Measurements from ENCODE around the gene SLIT2. TPM values are rescaled to one million over a fixed set of nuclear protein-coding genes. Genes with fewer than 3 reads are reported as not detected.

Gene SLIT2
- total RNA-seq, 1 donor from 2014 or later: 11.2 TPM

DNA sequence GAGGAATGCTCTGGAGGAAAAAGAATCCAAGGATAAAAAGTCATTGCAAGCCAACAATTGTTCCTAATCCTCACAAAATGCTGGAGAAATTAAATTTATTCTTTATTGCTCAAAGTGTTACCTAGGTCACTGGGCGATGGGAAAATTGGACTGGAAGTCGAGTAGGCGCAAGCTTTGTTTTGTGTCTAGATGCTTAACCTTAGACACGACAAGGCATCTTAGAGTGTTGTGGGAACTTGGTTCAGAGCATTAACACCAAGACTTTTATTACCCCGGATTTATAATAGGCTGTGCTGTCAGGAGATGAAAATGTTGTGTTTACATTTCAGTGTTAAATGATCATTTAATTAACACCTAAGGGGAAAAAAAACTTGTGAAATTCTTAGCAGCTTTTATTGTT lies 25.1 kb downstream of the SLIT2 start:
- no peaks in the 10 kb centered on the region for H3K9me3 Mint-ChIP-seq (ENCODE audit: unreplicated experiment)
- Histone ChIP-seq H3K9ac (ENCODE audit: low read length) (no peak overlapping the region), H3K27me3 (ENCODE audit: insufficient read depth, low read length) (no peaks in the 10 kb centered on the region), H3K9me3 (ENCODE audit: insufficient read depth, low read depth, low read length) (no peaks in the 10 kb centered on the region), H3K27ac (ENCODE audit: low read depth, low read length) (no peak overlapping the region), H3K4me3 (ENCODE audit: insufficient read depth, low read depth, low read length) (no peak overlapping the region), H4K20me1 (ENCODE audit: insufficient read depth, low read length) (peaks cover 2% of the 10 kb centered on the region), H2AFZ (ENCODE audit: low read depth, low read length) (no peak overlapping the region), H3K4me2 (ENCODE audit: low read length) (no peak overlapping the region), H3K36me3 (ENCODE audit: insufficient read depth, low read length) (no peaks in the 10 kb centered on the region), H3K79me2 (ENCODE audit: insufficient read depth, low read length) (no peaks in the 10 kb centered on the region), H3K4me1 (ENCODE audit: insufficient read depth, low read length) (peaks cover 11% of the 10 kb centered on the region)
- TF ChIP-seq, protein P1, sequence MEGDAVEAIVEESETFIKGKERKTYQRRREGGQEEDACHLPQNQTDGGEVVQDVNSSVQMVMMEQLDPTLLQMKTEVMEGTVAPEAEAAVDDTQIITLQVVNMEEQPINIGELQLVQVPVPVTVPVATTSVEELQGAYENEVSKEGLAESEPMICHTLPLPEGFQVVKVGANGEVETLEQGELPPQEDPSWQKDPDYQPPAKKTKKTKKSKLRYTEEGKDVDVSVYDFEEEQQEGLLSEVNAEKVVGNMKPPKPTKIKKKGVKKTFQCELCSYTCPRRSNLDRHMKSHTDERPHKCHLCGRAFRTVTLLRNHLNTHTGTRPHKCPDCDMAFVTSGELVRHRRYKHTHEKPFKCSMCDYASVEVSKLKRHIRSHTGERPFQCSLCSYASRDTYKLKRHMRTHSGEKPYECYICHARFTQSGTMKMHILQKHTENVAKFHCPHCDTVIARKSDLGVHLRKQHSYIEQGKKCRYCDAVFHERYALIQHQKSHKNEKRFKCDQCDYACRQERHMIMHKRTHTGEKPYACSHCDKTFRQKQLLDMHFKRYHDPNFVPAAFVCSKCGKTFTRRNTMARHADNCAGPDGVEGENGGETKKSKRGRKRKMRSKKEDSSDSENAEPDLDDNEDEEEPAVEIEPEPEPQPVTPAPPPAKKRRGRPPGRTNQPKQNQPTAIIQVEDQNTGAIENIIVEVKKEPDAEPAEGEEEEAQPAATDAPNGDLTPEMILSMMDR (IDR thresholded peaks at IDR 0.05; ENCODE audit: insufficient read depth, low read depth, low read length): no peak
- TF ChIP-seq EZH2 (IDR thresholded peaks at IDR 0.05; ENCODE audit: insufficient read depth, low read length): no peak
- H3K27me3 Mint-ChIP-seq (ENCODE audit: low read depth, unreplicated experiment): no peaks in the 10 kb centered on the region
- no peak for FAIRE-seq
- no peak for DNase-seq (ENCODE audit: low read depth)
- peaks cover 10% of the 10 kb centered on the region for H3K4me1 Mint-ChIP-seq (ENCODE audit: low read depth, unreplicated experiment)
- no peaks in the 10 kb centered on the region for H3K36me3 Mint-ChIP-seq (ENCODE audit: low read depth, unreplicated experiment)
- H3K27ac Mint-ChIP-seq (ENCODE audit: unreplicated experiment): no peak overlapping the region
- no peak overlapping the region for H3K4me3 Mint-ChIP-seq (ENCODE audit: unreplicated experiment)

DNA sequence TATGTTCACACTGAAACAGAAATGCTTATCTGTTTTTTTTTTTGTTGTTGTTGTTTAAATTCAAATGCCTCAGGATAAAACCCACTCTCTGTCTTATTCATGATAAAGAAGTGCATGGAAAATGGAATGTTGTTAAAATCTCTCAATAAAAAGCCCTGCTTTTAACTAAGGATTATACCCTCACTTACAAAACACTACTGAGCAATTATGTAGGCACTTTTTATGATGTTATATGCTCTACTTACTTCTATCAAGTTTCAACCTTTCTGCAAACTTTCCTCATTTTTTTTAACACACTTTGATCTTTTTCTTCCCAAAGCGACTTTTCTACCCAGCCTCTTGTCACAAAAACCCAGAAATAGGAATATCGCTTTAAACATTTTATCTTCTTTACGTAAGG lies 26.5 kb downstream of the SLIT2 start:
- Histone ChIP-seq H3K36me3 (ENCODE audit: insufficient read depth, low read length) (no peaks in the 10 kb centered on the region), H3K9me3 (ENCODE audit: insufficient read depth, low read depth, low read length) (no peaks in the 10 kb centered on the region), H3K27me3 (ENCODE audit: insufficient read depth, low read length) (no peaks in the 10 kb centered on the region), H3K79me2 (ENCODE audit: insufficient read depth, low read length) (no peaks in the 10 kb centered on the region), H3K4me2 (ENCODE audit: low read length) (no peak overlapping the region), H3K4me3 (ENCODE audit: insufficient read depth, low read depth, low read length) (no peak overlapping the region), H2AFZ (ENCODE audit: low read depth, low read length) (no peak overlapping the region), H3K4me1 (ENCODE audit: insufficient read depth, low read length) (peaks cover 3% of the 10 kb centered on the region), H4K20me1 (ENCODE audit: insufficient read depth, low read length) (no peaks in the 10 kb centered on the region), H3K27ac (ENCODE audit: low read depth, low read length) (no peak overlapping the region), H3K9ac (ENCODE audit: low read length) (no peak overlapping the region)
- no peak overlapping the region for H3K27ac Mint-ChIP-seq (ENCODE audit: unreplicated experiment)
- FAIRE-seq: no peak
- H3K4me3 Mint-ChIP-seq (ENCODE audit: unreplicated experiment): no peak overlapping the region
- no peak for DNase-seq (ENCODE audit: low read depth)
- H3K27me3 Mint-ChIP-seq (ENCODE audit: low read depth, unreplicated experiment): no peaks in the 10 kb centered on the region
- no peaks in the 10 kb centered on the region for H3K36me3 Mint-ChIP-seq (ENCODE audit: low read depth, unreplicated experiment)
- peaks cover 6% of the 10 kb centered on the region for H3K4me1 Mint-ChIP-seq (ENCODE audit: low read depth, unreplicated experiment)
- TF ChIP-seq, protein P1 (IDR thresholded peaks at IDR 0.05; ENCODE audit: insufficient read depth, low read depth, low read length): no peak
- TF ChIP-seq EZH2 (IDR thresholded peaks at IDR 0.05; ENCODE audit: insufficient read depth, low read length): no peak
- H3K9me3 Mint-ChIP-seq (ENCODE audit: unreplicated experiment): no peaks in the 10 kb centered on the region

DNA sequence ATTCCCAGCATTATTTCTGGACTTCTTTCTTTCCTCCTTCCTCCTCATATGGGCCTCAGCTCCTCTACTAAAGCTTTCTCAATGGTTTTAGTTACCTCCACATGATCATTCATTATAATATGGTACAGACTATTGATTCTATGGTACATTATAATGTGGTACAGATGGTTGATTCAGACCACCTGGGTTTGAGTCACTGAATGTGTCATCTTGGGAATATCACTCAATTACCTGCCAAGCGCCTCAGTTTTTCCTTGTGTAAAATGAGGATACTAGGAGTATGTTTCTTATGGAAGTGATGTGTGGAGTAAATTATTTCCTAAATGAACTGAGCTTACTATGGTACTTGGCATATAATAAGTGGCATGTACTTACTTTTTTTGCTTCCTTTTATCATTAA lies 27.7 kb downstream of the SLIT2 start:
- no peak overlapping the region for H3K27ac ChIP-seq (ENCODE audit: low read depth, low read length)
- Mint-ChIP-seq H3K9me3 (ENCODE audit: unreplicated experiment) (no peaks in the 10 kb centered on the region), H3K36me3 (ENCODE audit: low read depth, unreplicated experiment) (no peaks in the 10 kb centered on the region), H3K27me3 (ENCODE audit: low read depth, unreplicated experiment) (no peaks in the 10 kb centered on the region), H3K4me3 (ENCODE audit: unreplicated experiment) (no peak overlapping the region), H3K4me1 (ENCODE audit: low read depth, unreplicated experiment) (peaks cover 6% of the 10 kb centered on the region), H3K27ac (ENCODE audit: unreplicated experiment) (no peak overlapping the region)
- no peak for TF ChIP-seq EZH2 (IDR thresholded peaks at IDR 0.05; ENCODE audit: insufficient read depth, low read length)
- TF ChIP-seq, protein P1 (IDR thresholded peaks at IDR 0.05; ENCODE audit: insufficient read depth, low read depth, low read length): no peak
- no peak overlapping the region for H3K9ac ChIP-seq (ENCODE audit: low read length)
- no peaks in the 10 kb centered on the region for H3K27me3 ChIP-seq (ENCODE audit: insufficient read depth, low read length)
- H3K36me3 ChIP-seq (ENCODE audit: insufficient read depth, low read length): no peaks in the 10 kb centered on the region
- no peaks in the 10 kb centered on the region for H4K20me1 ChIP-seq (ENCODE audit: insufficient read depth, low read length)
- H3K79me2 ChIP-seq (ENCODE audit: insufficient read depth, low read length): no peaks in the 10 kb centered on the region
- no peaks in the 10 kb centered on the region for H3K4me1 ChIP-seq (ENCODE audit: insufficient read depth, low read length)
- H3K9me3 ChIP-seq (ENCODE audit: insufficient read depth, low read depth, low read length): no peaks in the 10 kb centered on the region
- FAIRE-seq (no peak), DNase-seq (ENCODE audit: low read depth) (no peak)
- no peak overlapping the region for H3K4me3 ChIP-seq (ENCODE audit: insufficient read depth, low read depth, low read length)
- no peak overlapping the region for H3K4me2 ChIP-seq (ENCODE audit: low read length)
- no peak overlapping the region for H2AFZ ChIP-seq (ENCODE audit: low read depth, low read length)
